HUES64 (cell line): Measurements from ENCODE around the gene FAM83E. TPM values are rescaled to one million over a fixed set of nuclear protein-coding genes. Genes with fewer than 3 reads are reported as not detected.
"Not testable (repeated sequence)": the region's sequence is repeated elsewhere in the genome, so short reads cannot be mapped to it uniquely, and the experiment has no call there.

Experiments used
- H3K27ac ChIP-seq: 2 replicates; pipeline ENCODE4 v1.7.0; 2013; ENCODE audit warnings: low read depth, low read length, inconsistent platforms
- H3K27me3 ChIP-seq: 2 replicates; pipeline ENCODE4 v1.6.1; 2013; ENCODE audit warnings: mild to moderate bottlenecking, low read length; ENCODE audit not compliant: insufficient read depth
- H3K36me3 ChIP-seq: 2 replicates; pipeline ENCODE4 v1.6.1; 2013; ENCODE audit warnings: mild to moderate bottlenecking, low read length; ENCODE audit not compliant: insufficient read depth
- H3K4me1 ChIP-seq: 2 replicates; pipeline ENCODE4 v1.6.1; 2013; ENCODE audit warnings: mild to moderate bottlenecking, low read length, moderate library complexity; ENCODE audit not compliant: insufficient read depth
- H3K4me3 ChIP-seq: 2 replicates; pipeline ENCODE4 v1.5.1; 2013; ENCODE audit warnings: mild to moderate bottlenecking, low read length, moderate library complexity
- H3K9ac ChIP-seq: 2 replicates; pipeline ENCODE4 v1.6.1; 2013; ENCODE audit warnings: mild to moderate bottlenecking, low read depth, low read length
- H3K9me3 ChIP-seq: 2 replicates; pipeline ENCODE4 v1.6.1; 2013; ENCODE audit warnings: low read depth, low read length; ENCODE audit not compliant: insufficient read depth
- WGBS: fragments of 150-250, 120-280 bp; methylation state at CpG from one replicate; pipeline ENCODE4 v1.1.7; 2013; ENCODE audit warnings: missing lambda C conversion rate; 5-methylcytosine and 5-hydroxymethylcytosine counted together
- polyA plus RNA-seq, 2 experiments: library from polyadenylated mRNA; stranded (reverse); fragments of 50-300 nt; gene quantifications; one replicate each; pipeline ENCODE4 v1.2.3, GENCODE V29; 2013

Gene FAM83E
- polyA plus RNA-seq (2013, experiment 1 of 2), result 1.1 TPM
- 1.3 TPM for polyA plus RNA-seq (2013, experiment 2 of 2)

GRCh38 chr19:48614436-48615230, at the start of gene FAM83E:
Gene FAM83E, minus strand, starts transcription at chr19:48615076. Its CDS starts 1,704 bp downstream, at chr19:48613372.
- H3K27ac ChIP-seq, result peak within 1 kb of the TSS; percentile 99
- whole genome bisulfite sequencing, result 29% methylated on average over 30 of the region's 31 CpGs
- peak within 1 kb of the TSS; percentile 84 for H3K9ac ChIP-seq
- peak within 1 kb of the TSS; percentile 38 for H3K4me3 ChIP-seq
- H3K27me3 ChIP-seq, result no peaks in the 10 kb centered on the region
- H3K36me3 ChIP-seq, result peaks cover 35% of the 10 kb centered on the region
- peaks cover 33% of the 10 kb centered on the region for H3K4me1 ChIP-seq
- no peaks in the 10 kb centered on the region for H3K9me3 ChIP-seq

DNA sequence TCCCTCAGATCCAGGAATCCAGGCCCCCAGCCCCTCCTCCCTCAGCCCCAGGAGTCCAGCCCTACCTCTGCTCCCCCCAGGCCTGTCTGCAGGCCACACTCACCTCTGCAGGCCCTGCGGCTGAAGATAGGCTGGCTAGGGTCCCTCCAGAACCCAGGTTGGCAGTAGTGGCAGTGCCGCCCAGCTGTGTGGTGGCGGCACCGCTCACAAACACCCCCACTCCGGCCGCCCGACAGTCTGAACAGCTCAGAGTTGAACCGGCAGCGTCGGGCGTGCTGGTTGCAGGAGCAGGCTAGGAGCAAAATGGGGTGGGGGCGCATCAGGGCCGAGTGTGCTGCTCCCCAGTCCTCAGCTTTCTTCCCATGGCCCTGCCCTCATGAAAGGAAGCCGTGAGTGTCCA, 49.6 kb upstream of the FAM83E start:
- Histone ChIP-seq H3K36me3 (no peaks in the 10 kb centered on the region), H3K9ac (no peak overlapping the region), H3K4me1 (no peaks in the 10 kb centered on the region), H3K9me3 (no peaks in the 10 kb centered on the region), H3K4me3 (no peak overlapping the region), H3K27me3 (no peaks in the 10 kb centered on the region), H3K27ac (no peak overlapping the region)
- 90% methylated on average over 14 of the region's 14 CpGs for WGBS

DNA sequence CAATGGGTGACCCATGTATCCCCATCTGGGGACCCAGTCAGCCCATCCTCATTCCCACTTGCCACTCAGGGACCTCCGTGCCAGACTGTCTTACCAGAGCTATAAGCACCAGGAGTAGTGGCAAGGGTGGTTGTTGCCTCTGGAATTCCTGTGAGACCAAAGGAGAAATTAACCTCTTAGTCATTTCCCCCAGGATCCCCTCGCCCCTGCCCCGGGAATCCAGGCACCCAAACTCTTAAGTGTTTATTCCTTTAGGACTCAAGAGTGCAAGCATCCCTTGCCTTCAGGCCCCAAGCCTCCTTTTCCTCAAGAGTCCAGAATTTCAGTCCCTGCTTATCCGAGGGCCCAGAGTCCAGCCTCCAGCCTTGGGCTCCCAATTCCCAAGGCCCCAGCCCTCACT, 48.8 kb upstream of the FAM83E start:
- Histone ChIP-seq H3K27ac (no peak overlapping the region), H3K9ac (no peak overlapping the region), H3K9me3 (no peaks in the 10 kb centered on the region), H3K4me3 (no peak overlapping the region), H3K4me1 (no peaks in the 10 kb centered on the region), H3K27me3 (no peaks in the 10 kb centered on the region), H3K36me3 (no peaks in the 10 kb centered on the region)
- WGBS, result 91% methylated on average over 4 of the region's 4 CpGs

- Histone ChIP-seq H3K4me3 (no peak overlapping the region), H3K4me1 (0 out of 2 replicates have a peak, but pooled peaks cover 3% of the 10 kb centered on the region), H3K9ac (no peak overlapping the region), H3K9me3 (no peaks in the 10 kb centered on the region), H3K27me3 (no peaks in the 10 kb centered on the region), H3K27ac (no peak overlapping the region), H3K36me3 (no peaks in the 10 kb centered on the region)
- WGBS, result 96% methylated on average over 50 of the region's 50 CpGs
These were observed 46.8 kb upstream of the FAM83E start for GRCh38 chr19:48661711-48662090.

DNA sequence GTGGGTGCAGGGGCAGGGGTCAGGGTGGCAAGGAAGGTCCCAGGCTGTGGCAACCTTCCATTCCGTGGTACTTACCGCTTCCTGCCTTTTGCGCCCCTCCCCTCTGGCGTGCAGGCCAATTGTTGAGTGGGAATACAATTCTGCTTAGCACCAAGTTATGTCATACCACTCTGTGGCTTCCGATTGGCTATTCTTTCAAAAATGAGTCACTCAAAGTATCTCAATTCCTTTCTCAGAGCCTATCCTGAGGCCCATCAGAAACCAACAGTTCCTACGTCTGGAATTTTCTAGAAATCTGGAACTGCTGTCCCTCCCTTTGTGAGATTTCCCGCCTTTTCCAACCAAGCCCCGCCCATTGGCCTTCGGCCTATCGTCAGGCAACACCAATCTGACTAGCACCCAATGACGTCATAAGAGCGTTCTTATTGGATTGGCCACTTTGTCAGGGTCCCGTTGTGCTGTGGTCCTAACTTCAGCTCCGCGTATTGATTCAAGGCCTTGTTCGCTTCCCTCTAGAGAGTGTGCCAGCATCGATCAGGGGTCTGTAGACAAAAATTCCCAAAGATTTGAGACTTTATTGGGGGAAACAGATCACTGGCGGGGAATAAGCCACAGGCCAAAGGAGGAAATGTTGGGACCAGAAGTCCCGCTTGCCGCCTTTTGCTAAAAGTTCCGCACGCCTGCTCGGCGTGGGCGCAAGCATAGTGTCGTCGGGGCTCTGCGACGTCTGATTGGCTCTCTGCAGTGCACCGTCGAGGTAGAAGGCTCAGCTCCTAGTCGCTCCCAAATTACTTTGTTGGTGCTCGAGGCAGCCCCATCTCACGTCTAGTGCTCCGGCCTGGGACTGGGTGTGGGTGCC, 46.2 kb upstream of the FAM83E start:
- Histone ChIP-seq H3K4me1 (0 out of 2 replicates have a peak, but pooled peaks cover 3% of the 10 kb centered on the region), H3K27me3 (no peaks in the 10 kb centered on the region), H3K9me3 (no peaks in the 10 kb centered on the region), H3K4me3 (no peak overlapping the region), H3K27ac (no peak overlapping the region), H3K9ac (no peak overlapping the region), H3K36me3 (no peaks in the 10 kb centered on the region)
- 88% methylated on average over 35 of the region's 35 CpGs for WGBS

GRCh38 chr19:48659768-48660167, 44.9 kb upstream of the FAM83E start:
- WGBS, result 88% methylated on average over 5 of the region's 5 CpGs
- H3K4me1 ChIP-seq, result peaks cover 4% of the 10 kb centered on the region; the same call in 1 of the 2 replicates
- H3K4me3 ChIP-seq, result no peak overlapping the region
- H3K36me3 ChIP-seq, result no peaks in the 10 kb centered on the region
- no peak overlapping the region for H3K27ac ChIP-seq
- H3K27me3 ChIP-seq, result no peaks in the 10 kb centered on the region
- H3K9ac ChIP-seq, result no peak overlapping the region
- H3K9me3 ChIP-seq, result no peaks in the 10 kb centered on the region

GRCh38 chr19:48658483-48658882, 43.6 kb upstream of the FAM83E start:
- Histone ChIP-seq H3K4me3 (no peak overlapping the region), H3K36me3 (no peaks in the 10 kb centered on the region), H3K9me3 (no peaks in the 10 kb centered on the region), H3K4me1 (peaks cover 7% of the 10 kb centered on the region; the same call in 1 of the 2 replicates), H3K27me3 (no peaks in the 10 kb centered on the region), H3K9ac (no peak overlapping the region), H3K27ac (no peak overlapping the region)
- 96% methylated on average over 6 of the region's 6 CpGs for WGBS

- not testable (repeated sequence) for H3K36me3 ChIP-seq, H3K9ac ChIP-seq, H3K4me3 ChIP-seq, H3K4me1 ChIP-seq, H3K9me3 ChIP-seq, H3K27ac ChIP-seq, H3K27me3 ChIP-seq
- 97% methylated on average over 5 of the region's 5 CpGs for WGBS
These were observed 43.0 kb upstream of the FAM83E start for GRCh38 chr19:48657828-48658227.

- H3K4me1 ChIP-seq, result peaks cover 7% of the 10 kb centered on the region; the same call in 1 of the 2 replicates
- no peak overlapping the region for H3K27ac ChIP-seq
- no peaks in the 10 kb centered on the region for H3K36me3 ChIP-seq
- no peaks in the 10 kb centered on the region for H3K27me3 ChIP-seq
- H3K4me3 ChIP-seq, result no peak overlapping the region
- WGBS, result 48% methylated on average over 16 of the region's 16 CpGs
- H3K9ac ChIP-seq, result no peak overlapping the region
- no peaks in the 10 kb centered on the region for H3K9me3 ChIP-seq
These were observed 42.1 kb upstream of the FAM83E start for GRCh38 chr19:48656840-48657474.

- Histone ChIP-seq H3K9ac (peak overlapping the region; percentile 26; the same call in 1 of the 2 replicates), H3K27me3 (no peaks in the 10 kb centered on the region), H3K27ac (no peak overlapping the region), H3K36me3 (no peaks in the 10 kb centered on the region), H3K4me3 (no peak overlapping the region), H3K9me3 (no peaks in the 10 kb centered on the region), H3K4me1 (peaks cover 7% of the 10 kb centered on the region; the same call in 1 of the 2 replicates)
- WGBS, result 78% methylated on average over 11 of the region's 11 CpGs
These were observed 39.6 kb upstream of the FAM83E start for GRCh38 chr19:48654299-48655059.
